ENCODE measurements around the gene ABR.

The ABR gene

GRCh38 chr17:1090465-1091189 is 89.2 kb downstream of the ABR start:
- no peak for DNase-seq

- DNase-seq: peak; percentile 75
Observed at GRCh38 chr17:1089915-1090314, 89.9 kb downstream of the ABR start.

GRCh38 chr17:1087381-1088241 is 92.2 kb downstream of the ABR start:
- DNase-seq: no peak

- no peak for DNase-seq
Observed at GRCh38 chr17:1083451-1084187, 96.2 kb downstream of the ABR start.

GRCh38 chr17:1082579-1082978 is 97.2 kb downstream of the ABR start:
- no peak for DNase-seq

GRCh38 chr17:1078831-1079561 is 100.8 kb downstream of the ABR start:
- DNase-seq: no peak

GRCh38 chr17:1077986-1078711 is 101.6 kb downstream of the ABR start:
- no peak for DNase-seq

- no peak for DNase-seq
Observed at GRCh38 chr17:1077581-1077985, 102.2 kb downstream of the ABR start.

- DNase-seq: no peak
Observed at GRCh38 chr17:1076982-1077302, 102.8 kb downstream of the ABR start.

GRCh38 chr17:1076299-1076981 is 103.3 kb downstream of the ABR start:
- no peak for DNase-seq

- DNase-seq: peak; percentile 21
Observed at GRCh38 chr17:1074886-1075605, 104.7 kb downstream of the ABR start.

GRCh38 chr17:1073963-1074625 is 105.7 kb downstream of the ABR start:
- DNase-seq: peak; percentile 8

- DNase-seq: peak; percentile 18
Observed at GRCh38 chr17:1073241-1073962, 106.4 kb downstream of the ABR start.

- peak; percentile 12 for DNase-seq
Observed at GRCh38 chr17:1072551-1072961, 107.2 kb downstream of the ABR start.

GRCh38 chr17:1071103-1071825 is 108.5 kb downstream of the ABR start:
- DNase-seq: peak; percentile 18

GRCh38 chr17:1070411-1070810 is 109.4 kb downstream of the ABR start:
- DNase-seq: peak; percentile 6

GRCh38 chr17:1069847-1070246 is 109.9 kb downstream of the ABR start:
- peak; percentile 16 for DNase-seq

- no peak for DNase-seq
Observed at GRCh38 chr17:1068356-1068755, 111.4 kb downstream of the ABR start.

All from femur (tissue), 1 donor.